K562 (cell line): ENCODE data around the gene TYW1B. TPM values are rescaled to one million over a fixed set of nuclear protein-coding genes. Genes with fewer than 3 reads are reported as not detected.

Experiments
- E2F8 ChIP-seq: fragments of 450-650 bp; IDR thresholded peaks from 2 replicates; pipeline ENCODE4 v1.7.1; 2018; ENCODE audit warnings: mild to moderate bottlenecking, low read depth; ENCODE audit not compliant: partially characterized antibody
- HCFC1 ChIP-seq: IDR thresholded peaks from 2 replicates; pipeline ENCODE4 v1.6.1; 2012; ENCODE audit warnings: low read depth, low read length, improper control_type of control experiment
- KDM5B ChIP-seq: fragments of 200-600 bp; sonication (generic); IDR thresholded peaks from 2 replicates; pipeline ENCODE4 v1.6.1; 2012; ENCODE audit warnings: low read depth, mild to moderate bottlenecking, moderate library complexity, low read length, control low read depth, inconsistent platforms; ENCODE audit not compliant: insufficient replicate concordance
- MAZ ChIP-seq, 2 experiments: fragments of 450-650 bp in 1 of 2; sonication (generic) in 1 of 2; formaldehyde crosslinking; IDR thresholded peaks in 1 of 2; conservative IDR thresholded peaks in 1 of 2; 2 replicates each; pipeline versions ENCODE4 v1.4.0 to v1.5.0; 2020; ENCODE audit warnings: mild to moderate bottlenecking in 1 of 2, missing genetic modification reagents in 1 of 2
- MGA ChIP-seq: fragments of 450-650 bp; IDR thresholded peaks from 2 replicates; pipeline ENCODE4 v1.6.1; 2016; ENCODE audit warnings: mild to moderate bottlenecking, moderate library complexity
- PKNOX1 ChIP-seq: fragments of 450-650 bp; IDR thresholded peaks from 2 replicates; pipeline ENCODE4 v1.6.1; 2016
- SUPT5H ChIP-seq: fragments of 450-650 bp; IDR thresholded peaks from 2 replicates; pipeline ENCODE4 v1.6.1; 2016
- ZBTB1 ChIP-seq: sonication (generic); formaldehyde crosslinking; IDR thresholded peaks from 2 replicates; pipeline ENCODE4 v1.8.1; 2023; ENCODE audit warnings: missing genetic modification reagents, low read depth, mild to moderate bottlenecking, borderline replicate concordance
- ZFP91 ChIP-seq: sonication (generic); formaldehyde crosslinking; IDR thresholded peaks from 2 replicates; pipeline ENCODE4 v1.8.0; 2022; ENCODE audit warnings: mild to moderate bottlenecking, missing genetic modification reagents
- ZNF12 ChIP-seq: sonication (generic); formaldehyde crosslinking; IDR thresholded peaks from 2 replicates; pipeline ENCODE4 v1.4.0; 2020; ENCODE audit warnings: mild to moderate bottlenecking, missing genetic modification reagents
- polyA plus RNA-seq, 8 experiments: library from polyadenylated mRNA; depleted of rRNA in 4 of 8; stranded (reverse) in 5 of 8; unstranded in 3 of 8; fragments of >200 nt; fragmentation: Nextera tagmentation in 2 of 8; fragmentation: Illumina TruSeq in 1 of 8; extraction: Ambion mirVana in 2 of 8; extraction: Trizol in 1 of 8; gene quantifications; 2 replicates each; pipeline versions ENCODE4 v1.2.1 to v1.2.3, GENCODE V29; 2011 to 2014; ENCODE audit warnings: inconsistent platforms in 1 of 8, missing spikeins in 1 of 8
- total RNA-seq, 7 experiments: library from RNA; depleted of rRNA in 6 of 7; stranded (reverse); fragments of >200 nt in 6 of 7; fragmentation: Illumina TruSeq in 2 of 7; extraction: Trizol in 2 of 7; gene quantifications; 2 replicates each; pipeline versions ENCODE4 v1.2.1 to v1.2.3, GENCODE V29; 2011 to 2021; ENCODE audit warnings: low replicate concordance in 1 of 7

The TYW1B gene
- total and polyA plus RNA-seq, 9 of the 15 experiments (the other 6 are each of a cell fraction or from before 2014, with no cell fraction given), result 5.8 to 14.7 (median 9.8) TPM

- TF ChIP-seq MGA, result peak; percentile 56
- TF ChIP-seq E2F8, result peak; percentile 29
- TF ChIP-seq SUPT5H, result peak; percentile 92
- peak; percentile 34; the same call in 1 of the 2 replicates for TF ChIP-seq ZFP91
- 0 out of 2 replicates have a peak, but pooled peaks have one; percentile 70 for TF ChIP-seq ZNF12
- TF ChIP-seq ZBTB1 (CRISPR knock-in tag), result peak; percentile 81; the same call in 1 of the 2 replicates
- peak; percentile 78 for TF ChIP-seq HCFC1
- peak; percentile 56 to 59 for TF ChIP-seq MAZ (CRISPR knock-in tag; conservative IDR thresholded peaks at IDR 0.05 in 1 of 2, IDR thresholded peaks at IDR 0.05 in 1 of 2)
- peak; percentile 78 for TF ChIP-seq PKNOX1
- peak; percentile 81 for TF ChIP-seq KDM5B
Observed at GRCh38 chr7:72829291-72829686, 1.3 kb upstream of the TYW1B start (continued).
